Left ventricle myocardium inferior (tissue), 1 donor: ENCODE measurements around the gene PTPRCAP. TPM values are rescaled to one million over a fixed set of nuclear protein-coding genes. Genes with fewer than 3 reads are reported as not detected.

Source experiments
- DNase-seq: peaks from one replicate; pipeline ENCODE4 v3.0.0-alpha.2; 2020
- H3K27ac ChIP-seq: fragments of 200-600 bp; replicated peaks from 2 replicates; pipeline ENCODE4 v1.8.0; 2021
- H3K27me3 ChIP-seq: fragments of 200-600 bp; 2 replicates; pipeline ENCODE4 v1.8.0; 2021; ENCODE audit warnings: low read depth
- H3K36me3 ChIP-seq: fragments of 200-600 bp; 2 replicates; pipeline ENCODE4 v1.8.0; 2021
- H3K4me1 ChIP-seq: fragments of 200-600 bp; 2 replicates; pipeline ENCODE4 v1.8.0; 2021
- H3K4me3 ChIP-seq: fragments of 200-600 bp; 2 replicates; pipeline ENCODE4 v1.8.0; 2021; ENCODE audit warnings: mild to moderate bottlenecking, moderate library complexity
- H3K9me3 ChIP-seq: fragments of 200-600 bp; replicated peaks from 2 replicates; pipeline ENCODE4 v1.8.0; 2021
- CTCF ChIP-seq: fragments of 200-600 bp; IDR thresholded peaks from 2 replicates; pipeline ENCODE4 v1.8.0; 2021; ENCODE audit warnings: antibody characterized with exemption, mild to moderate bottlenecking, borderline replicate concordance
- intact Hi-C: fragments of 100-400 bp; cut with micrococcal nuclease; formaldehyde crosslinking; loops from one replicate; pipeline ENCODE4 v1.11.0; 2022
- total RNA-seq: library from RNA; stranded (reverse); fragmentation: NEBNext Ultra II Directional; extraction: Animal tissue kit (Norgen Biotek cat#: 25700); gene quantifications from one replicate; pipeline ENCODE4 v1.2.1, GENCODE V29; 2021
- donor health status: DM: no; HTN: yes; CAD: no; lungs with severe emphysema.

Gene PTPRCAP
- total RNA-seq, 1 donor from 2014 or later, result 0.60 TPM

- Histone ChIP-seq H3K36me3 (no peaks in the 10 kb centered on the region), H3K4me1 (peaks cover 37% of the 10 kb centered on the region), H3K4me3 (no peak overlapping the region), H3K27me3 (no peaks in the 10 kb centered on the region), H3K9me3 (no peaks in the 10 kb centered on the region), H3K27ac (no peak overlapping the region)
- intact Hi-C loops, result no loop called here
- DNase-seq, result no peak
- no peak for TF ChIP-seq CTCF
Observed at GRCh38 chr11:67423891-67424613, 13.4 kb downstream of the PTPRCAP start.

GRCh38 chr11:67423466-67423865 lies 14.0 kb downstream of the PTPRCAP start:
- Histone ChIP-seq H3K27me3 (no peaks in the 10 kb centered on the region), H3K4me1 (peaks cover 37% of the 10 kb centered on the region), H3K9me3 (no peaks in the 10 kb centered on the region), H3K27ac (no peak overlapping the region), H3K36me3 (no peaks in the 10 kb centered on the region), H3K4me3 (no peak overlapping the region)
- TF ChIP-seq CTCF, result no peak
- no peak for DNase-seq
- intact Hi-C loops, result no loop called here

GRCh38 chr11:67422891-67423290 lies 14.6 kb downstream of the PTPRCAP start:
- Histone ChIP-seq H3K4me1 (peaks cover 38% of the 10 kb centered on the region), H3K36me3 (no peaks in the 10 kb centered on the region), H3K27ac (no peak overlapping the region), H3K4me3 (no peak overlapping the region), H3K27me3 (no peaks in the 10 kb centered on the region), H3K9me3 (no peaks in the 10 kb centered on the region)
- no peak for DNase-seq
- no peak for TF ChIP-seq CTCF
- intact Hi-C loops, result no loop called here

GRCh38 chr11:67421430-67422031 lies 16.0 kb downstream of the PTPRCAP start:
- no peaks in the 10 kb centered on the region for H3K9me3 ChIP-seq
- H3K27ac ChIP-seq, result peak overlapping the region; percentile 92
- peaks cover 44% of the 10 kb centered on the region for H3K4me1 ChIP-seq
- no peak for TF ChIP-seq CTCF
- peak overlapping the region; percentile 69 for H3K4me3 ChIP-seq
- intact Hi-C loops, result no loop called here
- no peak for DNase-seq
- H3K27me3 ChIP-seq, result no peaks in the 10 kb centered on the region
- no peaks in the 10 kb centered on the region for H3K36me3 ChIP-seq

- peak; percentile 97 for DNase-seq
- Histone ChIP-seq H3K36me3 (no peaks in the 10 kb centered on the region), H3K27me3 (no peaks in the 10 kb centered on the region), H3K4me3 (peak overlapping the region; percentile 69), H3K9me3 (no peaks in the 10 kb centered on the region), H3K27ac (peak overlapping the region; percentile 92), H3K4me1 (peaks cover 50% of the 10 kb centered on the region)
- peak; percentile 15 for TF ChIP-seq CTCF
- intact Hi-C loops, result no loop called here
Observed at GRCh38 chr11:67420646-67421429, 16.6 kb downstream of the PTPRCAP start.
